GM18505 (cell line): Measurements from ENCODE around the gene BUD23.

Experiments used
- ATAC-seq: cut with Tn5 transposase; IDR thresholded peaks from one replicate; pipeline ENCODE4 v1.9.1; 2021; ENCODE audit not compliant: unreplicated experiment
- POLR2A ChIP-seq: IDR thresholded peaks from 4 replicates; pipeline ENCODE4 v1.6.1; 2011; ENCODE audit warnings: borderline replicate concordance; ENCODE audit not compliant: insufficient read depth, insufficient read length; ENCODE audit errors: extremely low read depth

Gene BUD23

DNA sequence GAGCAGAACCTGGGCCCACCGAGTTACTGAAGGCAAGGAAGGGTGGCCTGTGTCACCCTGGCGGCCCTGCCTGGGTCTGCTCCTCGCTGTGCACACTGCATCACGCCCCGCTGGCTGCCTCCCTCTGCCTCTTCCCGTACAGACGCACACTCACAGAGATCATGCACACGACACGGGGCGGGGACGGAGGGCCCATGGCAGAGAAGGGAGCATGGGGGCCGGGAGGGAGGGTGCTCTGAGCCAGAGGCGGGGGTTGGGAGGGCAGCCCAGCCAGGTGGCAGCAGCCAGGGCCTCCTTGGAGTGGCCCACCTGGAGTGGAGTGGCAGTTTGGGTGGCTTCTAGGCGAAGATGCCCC lies 16.6 kb downstream of the BUD23 start:
- no peak for TF ChIP-seq POLR2A
- no peak for ATAC-seq

DNA sequence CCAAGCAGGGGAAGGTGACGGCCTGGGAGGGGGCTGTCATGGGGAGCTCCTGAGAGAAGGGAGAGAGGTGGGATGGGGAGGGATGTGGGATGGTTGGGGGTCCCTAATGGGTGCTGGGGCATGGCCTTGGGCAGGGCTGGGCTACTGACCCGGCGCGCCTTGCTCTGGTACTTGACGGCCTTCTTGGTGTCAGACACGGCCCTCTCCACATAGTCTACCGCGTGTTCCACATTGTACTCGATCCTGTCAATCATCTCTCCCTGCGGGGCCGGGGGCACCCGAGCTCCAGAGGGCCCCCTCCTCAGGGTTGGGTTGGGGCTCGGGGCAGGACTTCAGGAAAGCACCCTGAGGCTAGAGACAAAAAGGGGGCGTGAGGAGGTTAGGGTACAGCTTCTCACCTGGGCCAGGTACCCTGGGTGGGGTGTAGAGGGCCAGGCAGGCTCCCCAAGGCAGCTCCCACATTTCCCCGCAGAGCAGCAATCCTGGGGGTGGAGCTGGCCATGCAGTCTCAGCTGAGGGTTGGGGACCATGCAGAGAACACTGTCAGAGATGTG lies 17.3 kb downstream of the BUD23 start:
- TF ChIP-seq POLR2A, result no peak
- ATAC-seq, result no peak

DNA sequence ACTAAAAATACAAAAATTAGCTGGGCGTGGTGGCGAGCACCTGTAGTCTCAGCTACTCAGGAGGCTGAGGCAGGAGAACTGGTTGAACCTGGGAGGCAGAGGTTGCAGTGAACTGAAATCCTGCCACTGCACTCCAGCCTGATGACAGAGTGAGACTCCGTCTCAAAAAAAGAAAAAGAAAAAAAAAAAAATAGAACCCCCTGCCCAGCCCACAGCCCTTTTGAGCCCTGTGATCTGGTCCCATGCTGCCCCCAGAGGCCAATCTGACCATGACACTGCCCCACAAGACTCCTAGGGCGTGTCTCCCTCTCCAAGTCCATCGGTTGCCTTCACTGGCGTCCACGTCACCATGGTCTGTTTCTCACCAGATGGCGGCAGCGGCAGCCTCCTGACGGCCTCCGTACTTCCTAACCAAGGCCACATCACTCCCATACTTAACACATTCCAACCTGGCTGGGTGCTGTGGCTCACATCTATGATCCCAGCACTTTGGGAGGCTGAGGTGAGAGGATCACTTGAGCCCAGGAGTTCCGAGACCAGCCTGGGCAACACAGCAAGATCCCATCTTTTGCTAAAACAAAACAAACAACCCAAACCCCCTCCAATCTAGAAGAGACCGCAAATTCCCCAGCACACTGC lies 18.1 kb downstream of the BUD23 start:
- no peak for ATAC-seq
- no peak for TF ChIP-seq POLR2A

DNA sequence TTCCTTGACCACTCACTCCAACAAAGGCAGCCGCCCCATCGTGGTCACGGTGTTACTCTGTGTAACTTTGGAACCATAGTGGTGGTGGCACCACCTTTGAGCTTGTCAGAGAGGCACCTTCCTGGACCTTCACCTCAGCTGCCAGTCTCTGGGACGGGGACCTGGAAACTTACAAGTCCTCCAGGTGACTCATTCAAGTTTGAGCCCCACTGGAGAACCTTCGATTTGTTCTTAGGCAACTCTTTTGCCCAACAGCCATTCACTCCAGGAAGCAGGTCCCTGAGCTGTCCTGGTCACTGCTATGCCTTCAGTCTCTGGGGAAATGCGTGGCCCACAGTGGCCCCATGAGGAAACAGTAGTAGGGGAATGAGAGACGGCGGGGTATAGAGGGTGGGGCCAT lies 18.8 kb downstream of the BUD23 start:
- no peak for ATAC-seq
- no peak for TF ChIP-seq POLR2A

DNA sequence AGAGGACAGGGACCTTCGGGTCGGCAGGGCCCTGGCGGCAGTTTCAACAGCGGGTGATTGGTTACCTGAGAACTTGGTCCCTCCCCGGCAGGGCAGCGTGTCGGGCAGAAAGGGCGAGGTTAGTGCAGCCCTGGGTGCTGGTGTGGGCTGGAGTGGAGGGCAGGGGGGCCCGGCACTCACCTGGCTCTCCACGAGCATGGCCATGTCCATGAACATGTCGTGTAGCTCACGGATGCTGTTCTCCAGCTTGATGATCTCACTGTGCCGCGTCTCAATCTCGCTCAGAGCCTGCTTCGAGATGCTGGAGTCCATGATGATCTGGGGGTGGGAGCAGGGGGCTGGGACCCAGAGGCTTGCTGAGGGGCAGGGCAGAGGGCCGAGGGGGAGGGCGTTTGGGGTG lies 19.3 kb downstream of the BUD23 start:
- ATAC-seq, result no peak
- TF ChIP-seq POLR2A, result no peak

DNA sequence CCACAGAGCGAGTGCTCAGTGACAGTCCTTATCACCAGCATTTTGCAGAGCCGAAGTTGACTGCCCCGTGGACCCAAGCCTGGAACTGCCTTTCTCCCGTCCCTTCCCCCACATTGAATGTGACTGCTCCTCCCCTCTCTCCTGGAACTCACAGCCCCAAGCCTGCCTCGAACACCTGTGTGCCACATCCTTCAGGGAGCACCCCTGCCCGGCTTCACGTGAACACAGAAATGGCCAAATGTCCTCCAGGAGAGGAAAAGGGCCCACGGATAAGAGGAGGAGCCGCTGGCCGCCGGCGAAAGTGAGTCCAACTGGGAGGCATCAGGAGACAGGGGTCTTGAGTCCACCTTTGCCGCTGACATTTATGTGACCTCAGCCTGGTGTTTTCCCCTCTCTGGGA lies 19.8 kb downstream of the BUD23 start:
- no peak for TF ChIP-seq POLR2A

DNA sequence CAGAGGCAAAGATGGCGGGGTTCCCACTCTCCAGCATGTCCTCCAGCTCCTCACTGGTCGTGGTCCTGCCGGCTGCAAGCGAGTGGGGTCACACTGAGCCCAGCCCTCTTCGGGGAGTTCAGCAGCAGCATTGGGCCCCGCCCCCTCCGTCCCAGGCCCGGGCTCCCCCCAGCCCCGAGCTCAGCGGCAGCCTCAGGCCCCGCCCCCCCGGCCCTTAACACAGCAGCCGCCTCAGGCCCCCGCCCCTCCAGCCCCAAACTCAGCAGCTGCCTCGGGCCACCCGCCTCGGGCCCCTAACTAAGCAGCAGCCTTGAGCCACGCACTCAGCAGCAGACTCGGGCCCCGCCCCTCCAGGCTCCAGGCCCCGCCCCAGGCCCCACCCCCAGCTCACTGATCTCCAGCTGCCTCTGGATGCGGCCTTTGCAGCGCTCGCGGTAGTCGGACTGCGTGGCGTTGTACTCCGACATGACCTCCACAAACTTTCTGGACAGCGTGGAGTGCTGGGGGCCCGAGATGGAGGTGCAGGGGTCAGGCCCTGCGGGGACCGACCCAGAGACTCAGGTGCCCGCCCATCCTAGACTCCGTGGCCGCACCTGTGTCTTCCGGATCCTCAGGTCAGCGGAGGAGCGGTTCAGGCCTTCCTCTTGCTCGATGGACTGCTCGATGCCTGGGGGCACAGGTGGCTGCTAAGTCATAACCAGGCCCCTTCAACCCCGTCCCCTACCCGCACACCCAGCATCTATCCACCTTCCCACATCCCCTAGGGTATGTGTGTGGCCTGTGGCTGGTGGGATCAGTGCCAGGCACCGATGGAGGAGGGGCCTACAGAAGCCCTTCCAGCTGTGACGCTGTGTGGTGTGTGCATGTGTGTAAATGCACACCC lies 20.6 kb downstream of the BUD23 start:
- TF ChIP-seq POLR2A, result no peak
- ATAC-seq, result no peak

More for the DNA sequence above, 19.8 kb downstream of the BUD23 start:
- ATAC-seq, result no peak

DNA sequence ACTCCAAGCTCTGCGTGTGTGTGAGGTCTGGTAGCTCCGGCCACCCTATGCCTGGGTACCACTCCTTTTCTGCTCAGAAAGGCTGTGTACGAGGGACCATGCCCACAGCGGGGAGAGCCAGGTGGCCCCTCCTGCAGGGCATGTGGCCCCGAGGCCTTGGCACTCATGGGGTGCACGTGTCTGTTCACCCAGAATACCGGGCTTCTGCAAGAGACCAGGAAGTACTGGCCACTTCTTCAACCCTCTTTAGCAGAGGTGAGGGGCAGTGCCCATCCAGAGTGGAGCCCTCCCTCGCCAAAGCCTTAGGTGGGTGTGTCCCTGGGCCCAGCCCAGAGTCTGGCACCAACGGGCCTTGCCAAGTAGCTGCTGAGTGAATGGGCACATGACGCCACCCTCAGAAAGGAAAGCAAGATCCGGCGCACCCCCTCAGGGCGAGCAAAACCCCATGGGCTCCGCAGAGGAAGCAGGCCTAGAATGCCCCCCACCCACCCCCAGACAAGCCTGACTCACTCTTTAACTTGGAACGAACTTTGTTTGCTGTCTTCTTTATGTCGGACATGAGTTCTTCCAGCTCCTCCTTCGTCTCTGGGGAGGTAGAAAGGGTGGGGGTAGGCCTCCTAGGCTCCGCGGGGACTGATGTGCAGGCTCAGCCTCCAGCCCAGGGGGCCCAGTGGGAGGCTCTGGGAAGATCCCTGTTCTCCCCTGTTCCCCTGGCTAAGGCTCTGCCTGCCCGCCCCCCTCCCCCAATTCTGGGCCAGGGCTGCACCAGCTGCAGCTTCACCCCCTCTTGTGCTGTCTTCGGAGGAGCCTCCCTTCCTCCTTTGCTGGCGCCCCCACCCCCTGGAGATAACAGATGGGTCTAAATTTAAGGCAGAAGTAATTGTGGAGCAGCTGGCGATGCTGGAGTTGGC lies 21.5 kb downstream of the BUD23 start:
- TF ChIP-seq POLR2A, result no peak
- no peak for ATAC-seq

DNA sequence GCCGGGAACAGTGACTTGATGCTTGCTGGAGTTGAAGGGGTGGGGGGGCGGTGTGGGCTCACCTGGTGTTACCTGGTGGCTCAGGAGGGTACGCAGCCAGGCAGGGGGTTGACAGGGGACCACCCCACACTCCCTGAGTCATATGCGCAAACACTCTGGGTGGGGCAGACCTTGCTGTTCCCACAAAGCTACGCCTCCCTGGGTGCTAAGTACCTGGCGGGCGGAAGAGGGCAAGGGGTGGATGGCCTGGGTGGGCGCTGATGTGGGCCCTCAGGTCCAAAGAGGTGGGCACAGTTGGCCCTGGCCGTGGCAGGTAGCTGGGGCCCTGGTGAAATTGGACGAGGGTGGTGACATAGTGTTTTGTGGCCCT lies 22.1 kb downstream of the BUD23 start:
- no peak for ATAC-seq
- TF ChIP-seq POLR2A, result no peak

DNA sequence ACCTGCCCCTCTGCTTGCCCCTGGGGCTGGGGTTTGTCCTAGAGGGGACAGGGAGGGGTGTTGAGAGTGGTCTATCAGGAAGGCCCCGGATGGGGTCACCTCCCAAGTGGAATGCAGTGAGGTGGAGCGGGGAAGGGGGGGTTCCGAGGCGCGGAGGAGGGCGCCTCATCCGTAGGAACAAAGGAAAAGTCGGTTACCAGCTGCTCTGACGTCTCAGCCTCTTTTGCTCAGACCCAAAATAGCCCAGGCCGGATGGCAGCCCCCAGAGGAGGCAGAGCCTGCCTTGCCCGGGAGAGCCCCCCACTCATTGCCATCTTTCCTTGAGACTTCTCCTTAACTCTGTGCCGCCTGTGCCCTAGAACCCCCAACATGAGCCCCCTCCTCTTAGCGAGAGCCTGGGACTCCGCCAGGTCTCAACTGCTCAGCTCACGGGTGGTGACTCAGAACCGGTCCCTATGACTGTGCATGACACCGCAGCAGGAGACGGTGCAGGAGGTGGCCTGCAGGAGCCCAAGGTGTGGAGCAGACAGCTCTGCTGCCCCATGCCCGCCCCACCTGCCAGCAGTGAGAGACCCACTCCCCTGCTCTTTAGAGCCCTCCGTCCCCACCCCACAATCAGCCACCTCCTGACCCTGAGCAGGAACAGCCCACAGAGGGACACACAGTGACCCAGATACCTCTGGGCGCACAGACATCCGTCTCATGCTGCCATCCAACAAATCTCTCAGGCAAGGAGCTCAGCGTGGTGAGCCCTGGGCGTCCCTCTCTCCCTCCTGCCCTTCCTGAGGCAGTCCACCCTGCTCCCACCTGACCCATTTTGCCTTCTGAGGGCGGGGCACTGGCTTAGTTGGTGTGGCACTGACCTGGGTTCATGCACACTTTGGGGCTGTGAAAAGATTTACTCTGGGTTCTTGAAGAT lies 23.0 kb downstream of the BUD23 start:
- no peak for TF ChIP-seq POLR2A
- no peak for ATAC-seq

DNA sequence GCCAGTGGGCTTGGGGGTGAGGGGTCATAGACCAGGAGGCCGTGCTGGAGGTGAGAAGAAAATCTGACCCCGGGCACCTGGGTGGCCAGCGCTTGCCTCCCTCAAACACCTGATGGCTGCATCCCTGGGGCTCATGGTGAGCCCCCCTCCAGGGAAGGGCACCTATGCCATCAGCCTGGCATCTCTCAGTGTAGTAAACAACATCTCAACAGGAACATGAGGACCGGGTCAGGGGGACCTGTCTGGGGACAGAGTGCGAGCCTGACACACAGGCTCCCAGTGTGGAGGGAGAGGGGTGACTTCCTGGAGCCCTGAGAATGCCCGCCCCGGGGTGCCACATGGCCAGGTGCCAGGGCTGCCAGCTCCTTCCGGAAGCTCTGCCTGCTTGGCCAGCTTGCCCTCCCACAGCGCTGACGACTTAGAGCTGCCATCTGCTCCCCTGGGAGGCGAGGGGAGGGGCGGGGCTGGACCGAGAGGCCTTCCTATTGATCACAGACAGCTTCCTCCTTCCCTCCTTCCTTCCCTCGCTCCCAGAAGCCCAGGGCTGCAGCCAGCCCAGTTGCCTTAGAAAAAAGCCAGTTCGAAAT lies 23.7 kb downstream of the BUD23 start:
- ATAC-seq, result no peak
- TF ChIP-seq POLR2A, result no peak
